KOPT-K1 (cell line): ENCODE measurements around the gene VSTM1.

Source experiments
- H3K27ac ChIP-seq: fragments of 200-600 bp; sonication (generic); 2 replicates; pipeline ENCODE4 v1.5.1; 2016; ENCODE audit warnings: antibody characterized with exemption, mild to moderate bottlenecking, low read depth, low read length; ENCODE audit not compliant: poor library complexity, severe bottlenecking
- H3K36me3 ChIP-seq: fragments of 200-600 bp; sonication (generic); 2 replicates; pipeline ENCODE4 v1.5.1; 2017; ENCODE audit warnings: antibody characterized with exemption, mild to moderate bottlenecking, low read length, moderate library complexity; ENCODE audit not compliant: insufficient read depth
- H3K9me3 ChIP-seq: fragments of 200-600 bp; sonication (generic); 2 replicates; pipeline ENCODE4 v1.5.1; 2017; ENCODE audit warnings: antibody characterized with exemption, low read length, mild to moderate bottlenecking; ENCODE audit not compliant: insufficient read depth, poor library complexity, severe bottlenecking

Gene VSTM1

DNA sequence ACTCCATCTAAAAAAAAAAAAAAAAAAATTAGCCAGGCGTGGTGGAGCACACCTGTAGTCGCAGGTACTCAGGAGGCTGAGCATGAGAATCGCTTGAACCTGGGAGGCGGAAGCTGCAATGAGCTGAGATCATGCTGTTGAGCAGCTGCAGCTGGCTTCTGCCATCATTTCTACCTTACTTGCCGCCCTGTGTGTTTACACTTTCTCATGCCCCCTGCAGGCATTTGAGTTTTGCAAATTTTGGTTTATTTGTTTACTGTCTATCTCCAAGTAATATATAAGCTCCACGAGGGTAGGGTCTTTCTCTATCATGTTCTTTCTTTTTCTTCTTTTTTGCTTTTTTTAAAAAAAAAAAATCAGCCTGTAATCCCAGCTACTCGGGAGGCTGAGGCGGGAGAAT, 54.3 kb downstream of the VSTM1 start:
- no peaks in the 10 kb centered on the region for H3K9me3 ChIP-seq
- no peak overlapping the region for H3K27ac ChIP-seq
- no peaks in the 10 kb centered on the region for H3K36me3 ChIP-seq

- Histone ChIP-seq H3K9me3 (no peaks in the 10 kb centered on the region), H3K36me3 (no peaks in the 10 kb centered on the region), H3K27ac (no peak overlapping the region)
Measured at GRCh38 chr19:54002495-54003315, 61.0 kb downstream of the VSTM1 start.

DNA sequence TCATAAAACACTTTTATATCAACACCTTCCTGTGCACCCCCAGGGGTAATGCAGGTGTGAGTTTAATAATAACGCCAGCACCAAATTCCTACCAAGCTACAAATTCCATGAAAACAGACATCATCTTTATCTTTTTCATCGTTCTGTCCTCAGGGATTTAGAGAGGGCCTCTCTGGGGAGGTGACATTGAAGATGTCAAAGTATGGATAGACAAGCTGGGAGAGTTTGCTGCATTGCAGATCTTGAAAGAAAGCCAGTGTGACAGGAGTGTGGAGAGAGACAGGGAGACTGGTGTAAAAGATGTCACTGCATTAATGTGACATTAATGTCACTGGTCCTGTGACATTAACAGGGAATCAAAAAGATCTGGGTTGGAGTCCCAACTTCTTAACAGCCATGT, 62.2 kb downstream of the VSTM1 start:
- no peaks in the 10 kb centered on the region for H3K36me3 ChIP-seq
- no peak overlapping the region for H3K27ac ChIP-seq
- no peaks in the 10 kb centered on the region for H3K9me3 ChIP-seq

GRCh38 chr19:53999694-54000093, 64.0 kb downstream of the VSTM1 start:
- Histone ChIP-seq H3K36me3 (no peaks in the 10 kb centered on the region), H3K9me3 (no peaks in the 10 kb centered on the region), H3K27ac (no peak overlapping the region)

GRCh38 chr19:53998223-53998622, 65.5 kb downstream of the VSTM1 start:
- Histone ChIP-seq H3K9me3 (no peaks in the 10 kb centered on the region), H3K36me3 (no peaks in the 10 kb centered on the region), H3K27ac (no peak overlapping the region)

GRCh38 chr19:53994811-53995210, 68.9 kb downstream of the VSTM1 start:
- Histone ChIP-seq H3K27ac (no peak overlapping the region), H3K36me3 (no peaks in the 10 kb centered on the region), H3K9me3 (no peaks in the 10 kb centered on the region)

DNA sequence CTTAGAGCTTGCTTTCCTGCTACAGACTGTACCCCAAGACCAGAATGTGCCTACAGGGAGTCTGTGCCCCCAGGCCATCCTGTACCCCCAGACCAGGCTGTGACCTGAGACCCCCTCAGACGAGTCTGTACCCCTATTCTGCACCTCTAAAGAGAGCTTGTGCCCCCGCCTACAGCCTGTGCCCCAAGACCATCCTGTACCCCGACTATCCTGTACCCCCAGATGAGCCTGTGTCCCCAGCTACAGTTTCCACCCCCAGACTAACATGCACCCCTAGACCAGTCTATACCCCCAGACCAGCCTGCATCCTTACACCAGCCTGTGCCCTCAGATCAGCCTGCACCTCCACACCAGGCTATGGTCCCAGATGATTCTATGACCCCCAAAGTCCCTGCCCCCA, 70.2 kb downstream of the VSTM1 start:
- Histone ChIP-seq H3K9me3 (no peaks in the 10 kb centered on the region), H3K27ac (no peak overlapping the region), H3K36me3 (no peaks in the 10 kb centered on the region)

GRCh38 chr19:53992815-53993214, 70.9 kb downstream of the VSTM1 start:
- H3K27ac ChIP-seq = no peak overlapping the region
- no peaks in the 10 kb centered on the region for H3K9me3 ChIP-seq
- H3K36me3 ChIP-seq = no peaks in the 10 kb centered on the region

GRCh38 chr19:53992211-53992610, 71.5 kb downstream of the VSTM1 start:
- H3K36me3 ChIP-seq = no peaks in the 10 kb centered on the region
- H3K27ac ChIP-seq = no peak overlapping the region
- no peaks in the 10 kb centered on the region for H3K9me3 ChIP-seq

GRCh38 chr19:53991224-53992113, 72.2 kb downstream of the VSTM1 start, which contains the start of gene CACNG6:
CACNG6 (plus strand) TSS chr19:53991637; CDS start chr19:53992878, 1,241 bp downstream.
- no peaks in the 10 kb centered on the region for H3K9me3 ChIP-seq
- H3K36me3 ChIP-seq = no peaks in the 10 kb centered on the region
- H3K27ac ChIP-seq = no peak within 1 kb of the TSS
